Adrenal gland (tissue), 5 donors: ENCODE results near the gene SEMA3E.
"Not testable (repeated sequence)": the region's sequence is repeated elsewhere in the genome, so short reads cannot be mapped to it uniquely, and the experiment has no call there.

Experiments
- CTCF ChIP-seq, 6 experiments: fragments of 450-650 bp in 4 of 6; fragments of 200-600 bp in 2 of 6; sonication (generic) in 1 of 6; IDR thresholded peaks; 1 replicate in 5 of 6; 2 replicates in 1 of 6; pipeline versions ENCODE4 v1.5.1 to v1.8.0; 2016 to 2021; ENCODE audit warnings: antibody characterized with exemption in 6 of 6, mild to moderate bottlenecking in 2 of 6, moderate library complexity in 1 of 6
- POLR2A ChIP-seq, 2 donors: fragments of 450-650 bp; IDR thresholded peaks; one replicate each; pipeline ENCODE4 v1.6.1; 2017; ENCODE audit warnings: antibody characterized with exemption in 2 of 2, mild to moderate bottlenecking in 2 of 2, moderate library complexity in 1 of 2
- donor health status: DM: no; HTN: no; CAD: no.

DNA sequence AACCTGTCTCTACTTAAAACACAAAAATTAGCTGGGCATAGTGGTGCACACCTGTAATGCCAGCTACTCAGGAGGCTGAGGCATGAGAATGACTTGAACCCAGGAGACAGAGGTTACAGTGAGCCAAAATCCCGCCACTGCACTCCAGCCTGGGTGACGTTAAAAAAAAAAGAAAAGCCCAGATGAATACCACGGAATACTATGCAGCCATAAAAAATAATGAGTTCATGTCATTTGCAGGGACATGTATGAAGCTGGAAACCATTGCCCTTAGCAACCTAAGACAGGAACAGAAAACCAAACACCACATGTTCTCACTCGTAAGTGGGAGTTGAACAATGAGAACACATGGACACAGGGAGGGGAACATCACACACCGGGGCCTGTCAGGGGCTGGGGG is 218.7 kb downstream of the SEMA3E start:
- not testable (repeated sequence) for TF ChIP-seq CTCF, POLR2A (IDR thresholded peaks at IDR 0.05)
